Non-pigmented ciliary epithelial cell (primary cell): ENCODE measurements around the gene TOR4A.

Experiments used
- DNase-seq: peaks from one replicate; pipeline ENCODE4 v3.0.0-alpha.2; 2010; ENCODE audit warnings: low read depth

The TOR4A gene

DNA sequence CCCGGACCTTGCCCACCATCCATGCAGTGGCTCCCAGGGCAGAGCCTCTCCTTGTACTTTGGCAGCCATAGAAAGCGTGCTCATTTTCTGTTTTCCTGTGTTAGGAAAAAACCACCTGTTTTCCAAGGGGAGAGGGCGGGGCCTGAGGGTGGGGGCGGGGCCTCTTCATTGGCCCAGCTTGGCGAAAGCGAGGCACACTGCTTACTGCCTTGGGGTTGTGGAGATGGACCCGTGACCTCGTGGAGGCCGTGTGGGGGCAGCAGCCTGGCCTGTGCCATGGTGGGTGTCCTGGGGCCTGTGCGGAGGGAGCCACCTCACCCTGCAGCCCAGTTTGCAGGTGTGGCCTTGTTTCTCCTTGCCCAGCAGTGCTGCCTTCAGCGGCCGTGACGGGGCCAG, 4.4 kb upstream of the TOR4A start:
- DNase-seq: no peak

DNA sequence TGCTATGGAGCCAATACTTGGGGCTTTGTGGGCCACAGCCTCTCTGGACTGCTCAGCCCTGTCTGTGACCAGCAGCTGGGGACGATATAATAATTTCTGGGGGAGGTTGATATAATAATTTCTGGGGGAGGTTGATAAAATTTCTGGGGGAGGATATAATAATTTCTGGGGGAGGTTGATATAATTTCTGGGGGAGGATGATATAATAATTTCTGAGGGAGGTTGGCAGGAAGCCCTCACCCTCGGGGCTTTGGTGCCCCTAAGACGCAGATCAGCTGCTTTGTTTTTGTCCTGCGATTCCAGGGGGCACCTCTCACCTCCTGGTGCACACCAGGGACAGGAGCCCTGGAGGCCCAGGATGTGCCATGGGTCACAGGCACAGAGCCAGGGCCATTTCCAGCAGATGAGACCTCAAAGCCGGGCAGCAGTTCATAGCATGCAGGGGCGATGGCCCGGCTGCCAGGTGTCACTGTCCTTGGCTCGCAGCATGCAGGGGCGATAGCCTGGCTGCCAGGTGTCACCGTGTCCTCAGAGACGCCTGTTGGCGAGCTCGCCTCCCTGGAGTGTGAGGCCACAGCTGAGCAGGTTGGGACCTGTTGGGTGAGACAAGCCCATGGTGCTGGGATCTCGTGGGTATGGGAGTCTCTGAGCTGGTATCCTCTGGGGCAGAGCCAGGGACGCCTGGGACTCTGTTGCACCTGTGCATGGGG, 3.8 kb upstream of the TOR4A start:
- DNase-seq: no peak

DNA sequence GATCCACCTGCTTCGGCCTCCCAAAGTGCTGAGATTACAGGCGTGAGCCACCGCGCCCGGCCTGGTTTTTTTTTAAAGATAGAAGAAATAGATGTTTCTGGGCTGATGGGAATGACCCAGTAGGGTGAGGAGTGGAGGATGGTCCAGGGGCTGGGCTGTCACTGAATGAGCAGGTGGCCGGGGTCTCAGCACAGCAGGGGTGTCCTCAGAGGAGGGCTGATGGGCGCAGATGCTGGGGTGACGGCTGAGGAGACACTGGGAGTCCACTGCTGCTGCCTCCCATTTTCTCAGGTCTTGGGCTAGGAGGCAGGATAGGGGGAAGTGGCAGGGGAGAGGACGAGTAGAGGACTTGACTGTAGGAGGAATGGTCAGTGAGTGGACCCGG, 2.3 kb upstream of the TOR4A start:
- no peak for DNase-seq

DNA sequence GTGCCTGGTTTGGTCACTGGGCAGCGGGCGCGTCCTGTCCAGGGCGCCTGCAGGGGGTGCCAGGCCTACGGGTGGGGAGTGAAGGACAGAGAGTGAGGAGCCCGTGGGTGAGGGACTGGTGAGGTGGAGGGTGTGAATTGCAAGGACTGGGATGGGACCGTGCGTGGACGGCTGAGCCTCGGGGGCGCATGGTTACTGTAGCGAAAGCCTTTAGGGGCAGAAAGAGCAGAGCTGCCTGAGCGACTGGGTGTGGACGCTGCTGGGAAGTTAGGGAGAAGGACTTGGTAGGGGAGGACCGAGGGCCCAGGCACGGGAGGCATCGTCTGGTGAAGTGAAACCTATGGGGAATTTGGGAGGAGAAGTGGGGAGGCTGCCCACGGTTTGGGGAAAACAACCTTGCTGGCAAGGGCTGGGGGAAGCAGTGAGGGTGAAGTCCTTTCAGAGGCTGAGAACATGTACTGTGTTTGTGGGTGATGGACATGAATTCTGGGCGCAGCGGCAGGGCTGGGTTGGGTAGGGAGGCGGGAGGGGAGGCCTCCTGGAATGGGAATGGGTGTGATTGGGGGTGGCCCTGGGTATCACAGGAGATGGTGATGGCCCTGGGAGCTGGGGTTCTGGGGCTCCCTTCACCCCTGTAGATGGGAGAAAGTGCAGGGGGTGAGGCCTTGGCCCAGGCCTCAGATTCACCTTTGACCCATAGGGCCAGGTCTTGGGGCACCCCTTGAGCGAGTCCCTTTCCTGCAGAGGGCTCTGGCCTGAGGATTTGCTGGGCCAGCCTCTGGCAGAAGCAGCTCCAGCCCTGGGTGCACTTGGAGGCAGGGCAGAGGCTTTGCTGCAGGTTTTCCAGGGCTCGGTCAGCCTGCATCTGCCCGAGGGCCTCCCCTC, 1.7 kb upstream of the TOR4A start:
- no peak for DNase-seq

DNA sequence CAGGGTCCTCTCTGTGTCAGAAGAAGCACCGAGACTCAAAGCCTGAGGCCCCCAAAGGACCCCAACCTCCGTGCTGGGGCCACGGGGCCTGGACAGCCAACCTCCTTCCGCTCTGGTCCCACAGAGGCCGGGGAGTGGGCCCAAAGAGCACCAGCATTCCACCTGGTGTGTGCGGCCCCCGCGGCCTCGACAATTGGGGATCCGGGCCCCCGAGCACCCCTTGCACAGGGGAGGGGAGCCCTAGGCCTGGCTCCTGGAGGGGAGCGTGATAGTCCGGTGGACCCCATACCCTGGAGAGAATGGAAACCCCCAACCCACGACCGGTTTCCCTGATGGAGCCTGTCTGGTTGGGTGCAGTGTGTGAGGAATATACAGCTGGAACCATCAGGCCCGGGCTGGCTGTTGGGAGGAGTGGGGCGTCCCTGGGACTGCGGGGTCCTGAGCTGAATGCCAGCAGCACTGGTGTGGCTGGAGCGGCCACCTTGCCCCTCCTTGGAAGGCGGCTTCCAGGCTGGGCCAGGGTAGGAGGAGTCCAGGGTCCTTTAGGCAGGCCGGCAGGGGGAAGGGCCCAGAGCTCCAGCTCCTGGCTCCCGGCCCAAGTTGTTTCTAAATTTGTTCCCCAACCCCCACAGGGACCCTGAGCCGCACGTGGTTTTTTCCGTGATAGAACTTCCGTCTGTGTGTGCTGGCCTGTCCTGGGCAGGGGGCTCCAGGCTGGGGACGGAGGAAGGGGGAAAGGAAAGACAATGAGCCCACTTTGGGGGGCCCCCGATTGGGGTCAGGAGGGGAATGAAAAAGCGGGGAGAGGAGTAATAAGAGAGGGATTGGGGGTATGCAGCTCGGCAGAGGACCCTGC, 825 bp upstream of the TOR4A start:
- DNase-seq: no peak

DNA sequence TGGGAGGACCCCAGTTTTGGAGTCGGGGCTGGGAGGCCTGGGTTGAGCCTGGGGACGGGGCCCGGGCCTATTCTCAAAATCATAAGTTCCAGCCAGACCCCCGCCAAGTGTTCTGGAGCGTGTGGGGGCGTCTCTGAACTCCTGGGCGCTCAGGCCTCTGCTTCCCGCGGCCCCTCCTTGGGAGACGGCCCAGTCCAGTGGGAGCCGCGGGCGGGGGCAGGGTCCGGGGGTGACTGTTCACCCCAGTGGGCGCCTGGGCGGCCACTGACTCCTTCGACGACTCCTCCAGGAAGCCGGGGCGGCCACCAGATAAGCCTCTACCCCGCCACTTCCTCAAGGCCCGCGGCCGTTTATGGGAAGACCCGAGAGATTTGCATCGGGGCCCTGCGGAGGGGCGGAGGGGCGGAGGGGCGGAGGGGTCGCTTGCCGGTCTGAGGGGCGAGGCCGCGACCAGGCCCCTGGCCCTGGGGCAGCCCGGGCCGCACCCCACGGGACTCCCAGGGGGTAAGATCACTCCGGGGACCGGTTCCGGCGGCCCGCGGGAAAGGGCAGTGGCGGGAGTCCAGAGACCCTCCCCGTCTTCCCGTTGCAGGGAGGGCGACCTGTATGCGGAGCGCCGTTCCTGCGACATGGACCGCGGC, 655 bp downstream of the TOR4A start:
- no peak for DNase-seq

DNA sequence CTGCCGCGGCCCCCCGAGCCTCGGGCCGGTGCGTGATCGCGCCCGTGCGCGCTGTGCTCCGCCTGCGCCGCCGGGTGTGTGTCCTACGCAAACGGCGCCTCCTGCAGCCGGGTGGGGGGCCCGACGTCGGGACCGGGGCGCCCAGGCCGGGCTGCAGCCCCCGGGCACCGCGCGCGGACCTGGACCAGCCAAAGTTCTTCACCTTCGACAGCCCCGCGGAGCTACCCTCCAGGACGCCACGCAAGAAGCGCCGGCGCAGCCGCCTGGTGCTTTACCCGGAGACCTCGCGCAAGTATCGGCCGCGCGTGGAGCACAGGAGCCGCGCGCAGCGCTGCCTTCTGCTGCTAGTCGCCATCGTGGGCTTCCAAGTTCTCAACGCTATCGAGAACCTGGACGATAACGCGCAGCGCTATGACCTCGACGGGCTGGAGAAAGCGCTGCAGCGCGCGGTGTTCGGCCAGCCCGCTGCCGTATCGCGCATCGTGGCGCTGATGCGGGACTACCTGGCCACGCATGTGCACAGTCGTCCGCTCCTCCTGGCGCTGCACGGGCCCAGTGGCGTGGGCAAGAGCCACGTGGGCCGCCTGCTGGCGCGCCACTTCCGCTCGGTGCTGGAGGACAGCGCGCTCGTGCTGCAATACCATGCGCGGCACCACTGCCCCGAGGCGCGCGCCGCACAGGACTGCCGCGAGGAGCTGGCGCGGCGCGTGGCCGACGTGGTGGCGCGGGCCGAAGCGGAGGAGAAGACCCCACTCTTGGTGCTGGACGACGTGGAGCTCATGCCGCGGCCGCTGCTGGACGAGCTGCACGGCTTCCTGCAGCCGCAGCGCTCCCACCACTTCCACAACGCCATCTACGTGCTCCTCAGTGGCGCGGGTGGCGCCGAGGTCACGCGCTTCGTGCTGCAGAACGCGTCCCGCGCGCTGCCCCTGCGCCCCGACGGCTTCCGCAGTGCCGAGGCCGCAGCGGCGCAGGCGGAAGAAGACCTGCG, 1.5 kb downstream of the TOR4A start:
- DNase-seq: no peak

DNA sequence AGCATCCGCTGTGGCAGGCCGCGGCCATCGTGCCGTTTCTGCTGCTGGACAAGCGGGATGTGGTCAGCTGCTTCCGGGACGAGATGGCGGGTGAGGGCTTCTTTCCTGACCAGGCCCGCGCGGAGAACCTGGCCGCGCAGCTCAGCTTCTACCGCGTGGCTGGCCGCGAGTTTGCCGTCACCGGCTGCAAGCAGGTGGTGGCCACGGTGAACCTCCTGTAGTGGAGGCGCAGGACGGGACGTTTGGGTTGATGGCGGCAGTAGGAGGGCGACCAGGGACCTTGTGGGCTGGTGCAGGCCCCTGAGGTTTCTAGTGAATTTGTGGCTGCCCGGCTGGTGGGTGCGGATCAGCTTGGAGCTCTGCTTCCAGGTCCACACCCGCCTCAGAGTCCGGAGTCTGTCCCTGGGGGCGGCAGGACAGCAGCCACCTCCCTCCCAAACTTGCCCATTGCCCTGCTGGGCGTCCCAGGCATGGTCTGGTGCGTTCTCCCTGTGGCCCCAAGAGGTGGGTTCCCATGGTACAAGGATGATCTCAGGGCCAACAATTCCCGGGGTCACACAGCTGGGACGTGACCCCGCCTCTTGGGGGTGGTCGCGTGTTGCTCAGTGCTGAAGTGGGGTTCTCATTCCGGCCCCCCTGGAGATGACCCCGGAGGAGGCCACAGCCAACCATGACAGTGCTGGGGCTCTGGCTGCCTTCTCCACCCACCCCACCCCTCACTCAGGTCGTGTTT, 2.4 kb downstream of the TOR4A start:
- no peak for DNase-seq

DNA sequence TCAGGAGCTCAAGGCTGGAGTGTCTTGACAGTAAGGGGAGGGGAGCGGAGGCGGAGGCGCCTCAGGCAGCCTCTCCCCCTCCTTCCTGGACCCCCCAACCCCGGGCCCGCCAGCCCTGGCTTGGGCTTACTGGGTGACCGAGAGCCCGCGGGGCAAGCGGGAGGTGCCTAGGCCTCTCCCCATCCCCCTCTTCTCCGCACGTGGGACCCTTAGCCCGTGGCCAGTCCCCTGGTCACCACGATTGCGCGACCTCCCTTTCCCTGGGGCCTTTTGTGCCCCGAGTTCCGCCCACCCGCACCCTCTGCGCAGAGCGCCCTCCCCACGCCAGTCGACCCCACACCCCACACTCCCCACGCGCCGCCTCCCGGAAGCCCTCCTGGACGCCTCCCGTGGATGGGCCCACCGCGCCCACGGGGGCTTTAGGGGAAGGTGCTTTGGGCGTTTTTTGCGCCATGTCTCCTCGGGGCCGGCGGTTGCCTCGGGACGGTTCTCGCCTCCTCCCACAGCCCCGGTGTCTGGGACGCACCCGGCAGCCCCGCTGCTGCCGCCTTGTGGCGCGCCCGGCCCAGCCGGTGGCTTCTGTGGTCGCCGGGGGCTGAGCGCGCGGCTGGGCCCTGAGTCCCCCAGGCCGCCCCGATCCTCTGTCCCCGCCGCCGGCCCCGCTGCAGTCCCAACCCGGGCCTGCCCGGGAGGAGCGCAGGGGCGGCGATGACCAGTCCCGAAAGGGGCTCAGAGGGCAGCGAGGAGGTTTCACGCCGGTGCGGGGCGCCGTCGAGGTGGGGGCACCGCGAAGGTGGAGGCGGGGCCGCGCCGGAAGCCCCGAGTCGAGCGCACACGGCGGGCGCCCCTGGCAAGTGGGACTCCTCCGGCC, 3.2 kb downstream of the TOR4A start:
- no peak for DNase-seq

DNA sequence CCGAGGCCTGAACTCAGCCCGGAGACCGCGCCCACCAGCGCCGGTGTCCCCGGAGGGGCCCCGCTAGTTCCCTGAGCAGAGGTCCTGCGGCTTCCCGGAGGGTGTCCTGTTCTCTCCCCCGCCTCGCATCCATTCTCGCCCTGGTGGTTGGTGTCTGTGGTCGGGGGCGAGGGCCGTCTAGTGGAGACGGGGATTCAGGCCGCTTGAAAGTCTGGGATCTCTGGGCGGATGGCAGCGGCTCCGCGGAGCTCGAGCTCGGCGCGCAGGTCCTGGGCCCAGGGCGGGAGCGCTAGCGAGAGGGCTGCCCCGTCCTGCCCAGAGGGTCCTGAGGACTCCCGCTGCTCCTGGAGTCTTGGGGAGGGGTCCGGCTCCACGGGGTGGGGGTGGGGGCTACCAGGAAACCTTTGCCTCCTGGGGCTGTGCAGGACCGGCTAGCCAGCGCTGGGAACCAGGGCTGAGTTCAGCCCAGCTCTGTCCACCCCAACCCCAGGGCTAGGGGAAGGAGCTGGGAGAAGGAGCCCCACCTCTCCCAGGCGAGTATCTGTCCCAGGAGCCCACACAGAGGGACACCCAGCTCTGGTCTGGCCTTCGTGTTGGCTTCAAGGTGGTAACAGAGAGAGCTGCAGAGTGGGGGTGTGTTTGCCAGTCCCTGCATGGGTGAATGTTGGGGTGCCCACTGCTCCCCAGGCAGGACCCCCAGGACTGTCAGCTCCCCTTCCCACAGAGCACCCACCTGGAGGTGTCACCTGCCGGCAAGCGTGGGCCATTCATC, 4.0 kb downstream of the TOR4A start:
- DNase-seq: no peak

DNA sequence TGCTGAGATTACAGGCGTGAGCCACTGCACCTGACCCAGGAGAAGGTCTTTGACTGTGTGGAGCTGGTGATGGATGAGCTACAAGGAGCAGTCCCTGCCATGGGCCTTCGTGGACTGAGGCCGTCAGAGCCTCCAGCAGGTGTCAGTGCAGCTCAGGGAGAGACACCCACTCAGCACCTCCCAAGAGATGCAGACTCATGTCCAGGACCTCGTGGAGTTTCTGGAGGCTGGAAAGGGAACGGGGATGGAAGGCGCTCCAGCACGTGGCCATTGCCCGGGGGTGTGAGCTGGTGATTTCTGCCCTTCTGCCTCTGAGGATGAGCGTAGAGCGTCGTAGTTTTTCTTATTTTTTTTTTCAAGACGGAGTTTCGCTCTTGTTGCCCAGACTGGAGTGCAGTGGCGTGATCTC, 9.5 kb downstream of the TOR4A start:
- no peak for DNase-seq

DNA sequence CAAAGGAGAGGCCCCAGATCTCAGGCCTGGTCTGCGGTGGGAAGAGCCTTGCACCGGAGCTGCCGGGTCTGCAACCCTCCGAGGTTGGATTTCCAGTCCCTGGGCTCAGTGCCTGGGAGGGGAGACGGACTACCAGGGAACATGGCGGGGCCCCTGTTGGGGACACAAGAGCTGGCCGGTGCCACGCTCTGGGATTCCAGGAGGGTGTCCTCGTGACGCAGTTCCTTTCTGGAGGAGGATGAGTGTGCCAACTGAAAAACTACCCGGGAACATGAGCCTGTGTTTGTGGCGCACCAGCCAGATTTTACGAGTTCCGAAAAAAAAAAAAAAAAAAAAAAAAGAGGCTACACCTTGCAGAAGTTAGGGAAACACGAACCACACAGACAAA, 15.6 kb downstream of the TOR4A start:
- DNase-seq: no peak

DNA sequence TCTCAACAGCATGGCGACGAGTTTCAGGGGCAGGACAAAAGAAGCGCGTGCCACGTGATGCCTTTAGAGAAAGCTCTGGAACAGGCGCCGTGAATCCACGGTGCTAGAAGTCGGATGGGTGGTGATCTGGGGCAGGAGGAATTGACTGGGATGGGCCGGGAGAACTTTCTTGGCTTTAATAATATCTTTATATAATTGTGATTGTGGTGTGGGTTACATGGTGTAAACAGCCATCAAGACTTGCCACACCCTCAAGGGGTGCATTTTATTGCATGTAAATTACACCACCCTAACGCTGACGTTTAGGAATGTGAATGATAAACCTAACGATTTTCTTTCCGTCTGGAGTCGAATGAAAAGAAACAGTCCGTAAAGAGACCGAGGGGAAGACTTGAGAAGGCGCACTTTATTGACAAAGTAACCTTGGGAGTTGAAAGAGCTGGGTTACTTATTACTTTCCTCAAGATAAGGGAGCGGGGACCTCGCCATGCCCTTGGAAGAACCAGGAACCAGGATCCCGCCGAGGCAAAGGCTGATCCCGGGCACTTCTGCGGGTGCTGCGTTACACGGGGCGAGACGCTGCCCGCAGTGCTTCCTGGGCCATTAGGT, 16.1 kb downstream of the TOR4A start:
- DNase-seq: no peak

DNA sequence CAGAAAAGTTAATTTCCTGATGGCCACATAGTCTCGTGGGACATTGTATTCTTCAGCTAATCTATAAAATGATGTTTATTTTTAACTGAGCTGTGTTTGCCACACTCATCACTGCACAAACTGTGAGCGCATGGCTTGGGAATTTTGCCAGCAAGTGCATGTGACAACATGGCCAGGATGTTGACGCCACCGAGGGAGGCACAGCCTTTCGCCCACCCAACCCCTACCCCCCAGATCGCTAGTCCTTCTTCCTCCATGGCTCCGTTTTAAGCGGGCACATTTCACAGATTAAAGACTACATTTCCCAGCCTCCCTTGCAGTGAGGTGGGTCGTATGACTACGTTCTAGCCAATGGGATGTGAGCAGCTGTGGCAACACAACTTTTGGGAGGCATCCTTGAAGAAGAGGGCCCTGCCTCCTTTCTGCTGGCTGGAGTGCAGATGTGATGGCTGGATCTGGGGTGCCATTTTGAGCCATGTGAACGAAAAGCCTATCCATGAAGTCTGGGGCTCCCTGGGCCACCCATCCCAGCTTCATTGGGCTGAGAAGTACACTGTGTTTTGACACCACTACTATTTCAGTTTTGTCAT, 16.7 kb downstream of the TOR4A start:
- DNase-seq: no peak

DNA sequence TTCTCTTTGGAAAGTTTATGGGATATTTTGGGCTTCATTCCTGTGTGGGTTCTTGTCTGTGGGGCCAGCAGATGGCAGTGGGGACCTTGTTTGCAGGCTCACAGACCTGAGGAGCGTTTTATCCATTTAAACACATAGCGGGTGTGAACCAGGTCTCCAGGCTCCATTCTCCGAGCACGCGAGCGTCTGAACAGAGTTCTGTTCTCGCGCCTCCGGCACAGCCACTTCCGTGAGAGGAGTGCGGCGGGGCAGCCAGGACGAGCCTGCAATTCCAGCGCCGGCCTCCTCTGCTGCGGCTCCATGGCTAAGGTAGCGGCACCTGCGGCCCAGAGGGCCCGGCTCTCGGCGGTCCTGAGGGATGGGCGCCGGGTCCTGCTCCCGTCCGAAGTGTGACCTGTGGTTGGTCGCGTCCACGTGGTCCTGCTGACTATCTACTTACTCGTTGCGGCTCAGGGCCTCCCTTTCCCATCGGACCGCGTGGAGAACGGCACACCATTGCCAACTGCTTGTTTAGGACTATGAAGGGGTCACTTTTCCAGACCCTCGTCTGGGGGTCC, 17.2 kb downstream of the TOR4A start:
- DNase-seq: no peak

DNA sequence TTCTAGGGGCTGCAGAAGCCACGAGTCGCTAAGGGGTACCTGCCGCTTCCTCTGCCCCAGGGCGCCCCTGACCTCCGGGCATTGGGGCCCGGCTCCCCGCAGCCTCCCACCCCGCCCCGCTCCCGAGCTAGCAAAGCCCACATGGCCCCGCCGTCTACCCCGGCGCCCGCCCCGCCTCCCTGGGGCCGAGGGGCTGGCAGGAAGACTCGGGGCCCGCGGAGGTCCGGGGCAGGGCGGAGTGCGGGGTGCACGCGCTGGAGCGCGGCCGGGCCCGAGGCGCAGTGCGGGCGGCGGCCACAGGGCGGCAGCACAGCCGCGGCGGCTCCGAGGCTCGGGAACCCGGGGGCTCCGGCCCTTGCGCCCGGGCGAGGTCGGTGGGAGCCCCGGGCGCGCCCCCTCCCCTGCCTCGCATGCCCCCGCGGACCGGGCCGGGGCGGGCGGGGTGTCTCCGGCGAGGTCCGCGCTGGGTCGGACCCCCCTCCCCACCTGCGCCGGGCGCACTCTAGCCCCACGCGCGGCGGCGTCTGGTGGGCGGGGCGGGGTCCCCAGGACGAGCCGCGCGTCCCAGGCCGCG, 17.8 kb downstream of the TOR4A start:
- DNase-seq: no peak
